A549 (cell line): ENCODE measurements around the gene FHIT.

Source experiments
- CBX2 ChIP-seq: fragments of 200-600 bp; sonication (generic); IDR thresholded peaks from 2 replicates; pipeline ENCODE4 v1.6.1; 2016; ENCODE audit warnings: low read depth, mild to moderate bottlenecking, borderline replicate concordance
- CHD4 ChIP-seq: fragments of 200-600 bp; sonication (generic); IDR thresholded peaks from 2 replicates; pipeline ENCODE4 v1.6.1; 2016; ENCODE audit warnings: antibody characterized with exemption, mild to moderate bottlenecking, borderline replicate concordance
- EP300 ChIP-seq, 2 experiments: fragments of >200 bp; sonication (Bioruptor Twin); formaldehyde crosslinking; IDR thresholded peaks; 2 replicates in 1 of 2; 3 replicates in 1 of 2; pipeline ENCODE4 v1.6.1; 2016 to 2017
- ESRRA ChIP-seq: fragments of 150-350 bp; IDR thresholded peaks from 2 replicates; pipeline ENCODE4 v1.6.1; 2014; ENCODE audit warnings: mild to moderate bottlenecking, low read length, borderline replicate concordance
- FOSL2 ChIP-seq, 2 experiments: fragments of 450-650 bp in 1 of 2; fragments of >200 bp in 1 of 2; sonication (Bioruptor Twin) in 1 of 2; formaldehyde crosslinking; IDR thresholded peaks; 2 replicates each; pipeline versions ENCODE4 v1.5.0 to v1.6.1; 2016 to 2020; ENCODE audit warnings: mild to moderate bottlenecking in 1 of 2, moderate library complexity in 1 of 2
- KDM1A ChIP-seq: fragments of 200-600 bp; sonication (generic); IDR thresholded peaks from 2 replicates; pipeline ENCODE4 v1.6.1; 2016; ENCODE audit warnings: low read depth, mild to moderate bottlenecking
- MAZ ChIP-seq: fragments of 150-350 bp; IDR thresholded peaks from 2 replicates; pipeline ENCODE4 v1.6.1; 2014; ENCODE audit warnings: antibody characterized with exemption, low read depth, low read length, borderline replicate concordance
- NPAS2 ChIP-seq: fragments of 250-450 bp; sonication (Bioruptor Pico); IDR thresholded peaks from 2 replicates; pipeline ENCODE4 v1.8.0; 2022; ENCODE audit warnings: mild to moderate bottlenecking, moderate library complexity, borderline replicate concordance
- POLR2A ChIP-seq: IDR thresholded peaks from 2 replicates; pipeline ENCODE4 v1.6.1; 2012; ENCODE audit warnings: mild to moderate bottlenecking, low read length
- RFX5 ChIP-seq: fragments of 450-650 bp; IDR thresholded peaks from 2 replicates; pipeline ENCODE4 v1.7.1; 2014; ENCODE audit warnings: antibody characterized with exemption, mild to moderate bottlenecking, moderate library complexity
- ZFP36 ChIP-seq: fragments of 450-650 bp; IDR thresholded peaks from 2 replicates; pipeline ENCODE4 v1.6.1; 2014; ENCODE audit warnings: borderline replicate concordance; ENCODE audit not compliant: partially characterized antibody
- TF ChIP-seq, protein P1 (sequence below): fragments of >200 bp; sonication (Bioruptor Twin); formaldehyde crosslinking; IDR thresholded peaks from 3 replicates; pipeline ENCODE4 v1.5.1; 2016
- TF ChIP-seq, protein P2 (sequence below): fragments of 200-600 bp; sonication (generic); IDR thresholded peaks from 2 replicates; pipeline ENCODE4 v1.6.1; 2016; ENCODE audit warnings: antibody characterized with exemption, mild to moderate bottlenecking, moderate library complexity

DNA sequence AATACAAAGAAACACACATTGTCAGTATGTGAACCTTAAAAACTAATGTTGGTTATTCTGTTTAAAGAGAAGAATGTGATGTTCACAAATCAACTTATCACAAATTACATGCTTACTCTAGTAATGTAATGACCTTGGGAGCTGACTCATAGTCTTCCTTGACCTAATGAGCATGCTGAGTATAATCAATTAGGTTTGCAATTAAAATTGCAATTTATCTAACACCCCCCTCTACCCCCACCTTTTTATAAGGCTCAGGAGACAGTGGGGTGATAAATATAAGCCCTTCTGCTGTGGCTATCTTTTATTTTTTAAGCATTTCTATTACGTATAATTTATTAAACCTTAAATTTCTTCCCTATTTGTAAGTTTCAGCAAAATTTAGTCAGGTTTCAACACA, 1253.7 kb downstream of the FHIT start:
- no peak for TF ChIP-seq FOSL2 (IDR thresholded peaks at IDR 0.05)
- no peak for TF ChIP-seq FOSL2 (CRISPR knock-in tag; IDR thresholded peaks at IDR 0.05)
- TF ChIP-seq, protein P1, sequence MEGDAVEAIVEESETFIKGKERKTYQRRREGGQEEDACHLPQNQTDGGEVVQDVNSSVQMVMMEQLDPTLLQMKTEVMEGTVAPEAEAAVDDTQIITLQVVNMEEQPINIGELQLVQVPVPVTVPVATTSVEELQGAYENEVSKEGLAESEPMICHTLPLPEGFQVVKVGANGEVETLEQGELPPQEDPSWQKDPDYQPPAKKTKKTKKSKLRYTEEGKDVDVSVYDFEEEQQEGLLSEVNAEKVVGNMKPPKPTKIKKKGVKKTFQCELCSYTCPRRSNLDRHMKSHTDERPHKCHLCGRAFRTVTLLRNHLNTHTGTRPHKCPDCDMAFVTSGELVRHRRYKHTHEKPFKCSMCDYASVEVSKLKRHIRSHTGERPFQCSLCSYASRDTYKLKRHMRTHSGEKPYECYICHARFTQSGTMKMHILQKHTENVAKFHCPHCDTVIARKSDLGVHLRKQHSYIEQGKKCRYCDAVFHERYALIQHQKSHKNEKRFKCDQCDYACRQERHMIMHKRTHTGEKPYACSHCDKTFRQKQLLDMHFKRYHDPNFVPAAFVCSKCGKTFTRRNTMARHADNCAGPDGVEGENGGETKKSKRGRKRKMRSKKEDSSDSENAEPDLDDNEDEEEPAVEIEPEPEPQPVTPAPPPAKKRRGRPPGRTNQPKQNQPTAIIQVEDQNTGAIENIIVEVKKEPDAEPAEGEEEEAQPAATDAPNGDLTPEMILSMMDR = no peak
- TF ChIP-seq, protein P2, sequence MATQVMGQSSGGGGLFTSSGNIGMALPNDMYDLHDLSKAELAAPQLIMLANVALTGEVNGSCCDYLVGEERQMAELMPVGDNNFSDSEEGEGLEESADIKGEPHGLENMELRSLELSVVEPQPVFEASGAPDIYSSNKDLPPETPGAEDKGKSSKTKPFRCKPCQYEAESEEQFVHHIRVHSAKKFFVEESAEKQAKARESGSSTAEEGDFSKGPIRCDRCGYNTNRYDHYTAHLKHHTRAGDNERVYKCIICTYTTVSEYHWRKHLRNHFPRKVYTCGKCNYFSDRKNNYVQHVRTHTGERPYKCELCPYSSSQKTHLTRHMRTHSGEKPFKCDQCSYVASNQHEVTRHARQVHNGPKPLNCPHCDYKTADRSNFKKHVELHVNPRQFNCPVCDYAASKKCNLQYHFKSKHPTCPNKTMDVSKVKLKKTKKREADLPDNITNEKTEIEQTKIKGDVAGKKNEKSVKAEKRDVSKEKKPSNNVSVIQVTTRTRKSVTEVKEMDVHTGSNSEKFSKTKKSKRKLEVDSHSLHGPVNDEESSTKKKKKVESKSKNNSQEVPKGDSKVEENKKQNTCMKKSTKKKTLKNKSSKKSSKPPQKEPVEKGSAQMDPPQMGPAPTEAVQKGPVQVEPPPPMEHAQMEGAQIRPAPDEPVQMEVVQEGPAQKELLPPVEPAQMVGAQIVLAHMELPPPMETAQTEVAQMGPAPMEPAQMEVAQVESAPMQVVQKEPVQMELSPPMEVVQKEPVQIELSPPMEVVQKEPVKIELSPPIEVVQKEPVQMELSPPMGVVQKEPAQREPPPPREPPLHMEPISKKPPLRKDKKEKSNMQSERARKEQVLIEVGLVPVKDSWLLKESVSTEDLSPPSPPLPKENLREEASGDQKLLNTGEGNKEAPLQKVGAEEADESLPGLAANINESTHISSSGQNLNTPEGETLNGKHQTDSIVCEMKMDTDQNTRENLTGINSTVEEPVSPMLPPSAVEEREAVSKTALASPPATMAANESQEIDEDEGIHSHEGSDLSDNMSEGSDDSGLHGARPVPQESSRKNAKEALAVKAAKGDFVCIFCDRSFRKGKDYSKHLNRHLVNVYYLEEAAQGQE = no peak
- no peak for TF ChIP-seq ESRRA
- TF ChIP-seq RFX5 = no peak
- no peak for TF ChIP-seq POLR2A
- no peak for TF ChIP-seq CBX2
- TF ChIP-seq NPAS2 = no peak
- no peak for TF ChIP-seq MAZ
- no peak for TF ChIP-seq EP300 (IDR thresholded peaks at IDR 0.05)
- no peak for TF ChIP-seq ZFP36
- no peak for TF ChIP-seq KDM1A
- TF ChIP-seq CHD4 = no peak
